ENCODE results near the gene MKLN1.
A peak's percentile ranks its signal among the peaks of the same experiment; 100 is the strongest.

Gene MKLN1

DNA sequence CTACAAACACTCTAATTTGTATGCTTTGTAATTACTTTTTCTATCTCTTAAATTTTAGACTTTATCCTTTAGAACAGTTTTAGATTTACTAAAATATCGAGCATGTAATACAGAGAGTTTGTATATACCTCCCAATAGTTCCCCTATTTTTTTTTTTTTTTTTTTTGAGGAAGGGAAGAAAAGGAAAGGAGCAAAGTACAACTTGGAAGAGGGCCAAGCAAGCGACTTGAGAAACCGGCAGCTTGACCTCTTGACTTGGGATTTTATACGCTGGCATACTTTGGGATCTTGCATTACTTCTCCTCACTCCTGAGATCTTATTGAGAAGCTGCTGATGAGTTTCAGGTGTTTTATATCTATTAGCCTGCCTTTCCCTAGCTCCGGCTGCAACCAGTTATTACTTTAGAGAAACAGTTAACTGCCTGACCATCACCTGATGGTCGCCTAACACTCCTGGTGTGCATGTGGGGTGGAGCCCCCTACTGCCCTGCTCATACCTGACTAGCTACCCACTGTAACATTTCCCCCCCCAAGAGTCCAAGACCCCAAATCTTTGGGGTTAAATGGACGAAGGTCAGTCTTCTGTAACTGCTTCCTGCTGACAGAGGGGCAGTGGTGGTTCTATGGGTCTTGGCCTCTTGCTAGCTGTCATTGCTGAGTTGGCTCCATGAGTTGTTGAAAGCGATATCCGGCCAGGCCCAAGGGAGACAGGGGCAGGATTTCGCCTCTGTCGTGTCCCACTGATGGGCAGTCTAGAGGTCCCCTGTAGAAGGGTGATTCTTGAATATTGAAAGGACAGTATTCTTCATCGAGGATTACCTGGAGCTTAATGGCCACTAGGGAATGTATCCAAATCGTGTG is 28.5 kb downstream of the MKLN1 start:
- no peak for DNase-seq

DNA sequence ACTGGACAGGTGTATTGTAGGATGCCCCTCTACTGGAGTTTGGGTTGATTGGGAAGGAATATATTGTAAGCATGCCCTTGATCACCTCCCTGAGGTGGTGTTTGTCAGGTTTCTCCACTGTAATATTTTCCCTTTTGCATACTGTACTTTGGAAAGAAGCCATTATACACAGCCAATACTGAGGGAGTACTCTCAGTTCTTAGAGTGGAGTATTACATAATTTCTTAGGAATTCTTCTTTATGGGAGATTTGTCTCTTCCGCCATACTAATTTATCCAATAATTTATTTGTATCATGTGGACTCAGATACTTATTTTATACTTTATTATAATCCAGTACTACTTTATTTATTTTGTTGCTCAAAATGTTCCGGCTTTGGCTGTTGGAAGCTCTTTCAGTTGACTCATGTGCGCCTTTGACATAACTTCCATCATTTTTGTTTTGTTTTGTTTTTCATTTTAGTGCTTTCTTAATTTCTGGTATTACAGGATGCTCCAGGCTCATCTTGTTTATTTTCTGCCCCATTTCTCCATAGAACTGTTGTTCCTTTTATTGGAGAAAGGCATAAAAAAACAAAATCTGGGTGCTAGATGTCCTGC is 29.7 kb downstream of the MKLN1 start:
- no peak for DNase-seq

DNA sequence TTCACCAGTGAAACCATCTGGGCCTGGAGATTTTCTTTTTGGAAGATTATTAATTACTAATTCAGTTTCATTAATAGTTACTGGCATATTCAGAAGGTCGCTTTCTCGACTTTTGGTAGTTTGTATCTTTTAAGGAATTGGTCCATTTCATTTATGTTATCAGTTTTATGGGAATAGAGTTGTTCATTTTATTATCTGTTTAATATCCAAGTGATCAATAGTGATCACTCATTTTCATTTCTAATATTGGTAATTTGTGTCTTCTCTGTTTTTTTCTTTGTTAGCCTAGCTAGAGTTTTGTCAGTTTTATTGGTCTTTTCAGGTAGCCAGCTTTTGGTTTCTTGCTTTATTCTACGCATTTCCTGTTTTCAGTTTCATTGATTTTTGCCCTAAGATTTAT is 31.0 kb downstream of the MKLN1 start:
- DNase-seq: no peak

GRCh38 chr7:131359136-131359776 is 31.6 kb downstream of the MKLN1 start:
- DNase-seq: no peak

GRCh38 chr7:131363719-131364118 is 36.0 kb downstream of the MKLN1 start:
- peak; percentile 9 for DNase-seq

DNA sequence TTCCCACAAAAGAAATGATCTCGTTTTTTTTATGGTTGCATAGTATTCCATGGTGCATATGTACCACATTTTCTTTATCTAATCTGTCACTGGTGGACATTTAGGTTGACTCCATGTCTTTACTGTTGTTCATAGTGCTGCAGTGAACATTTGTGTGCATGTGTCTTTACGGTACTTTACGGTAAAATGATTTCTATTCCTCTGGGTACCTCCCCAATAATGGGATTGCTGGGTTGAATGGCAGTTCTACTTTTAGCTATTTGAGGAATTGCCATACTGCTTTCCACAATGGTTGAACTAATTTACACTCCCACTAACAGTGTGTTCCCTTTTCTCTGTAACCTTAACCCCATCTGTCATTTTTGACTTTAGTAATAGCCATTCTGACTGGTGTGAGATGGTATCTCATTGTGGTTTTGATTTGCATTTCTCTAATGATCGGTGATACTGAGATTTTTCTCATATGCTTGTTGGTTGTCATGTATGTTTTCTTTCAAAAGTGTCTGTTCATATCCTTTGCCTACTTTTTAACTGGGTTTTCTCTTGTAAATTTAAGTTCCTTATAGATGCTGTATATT is 37.2 kb downstream of the MKLN1 start:
- no peak for DNase-seq

GRCh38 chr7:131365838-131366237 is 38.2 kb downstream of the MKLN1 start:
- no peak for DNase-seq

DNA sequence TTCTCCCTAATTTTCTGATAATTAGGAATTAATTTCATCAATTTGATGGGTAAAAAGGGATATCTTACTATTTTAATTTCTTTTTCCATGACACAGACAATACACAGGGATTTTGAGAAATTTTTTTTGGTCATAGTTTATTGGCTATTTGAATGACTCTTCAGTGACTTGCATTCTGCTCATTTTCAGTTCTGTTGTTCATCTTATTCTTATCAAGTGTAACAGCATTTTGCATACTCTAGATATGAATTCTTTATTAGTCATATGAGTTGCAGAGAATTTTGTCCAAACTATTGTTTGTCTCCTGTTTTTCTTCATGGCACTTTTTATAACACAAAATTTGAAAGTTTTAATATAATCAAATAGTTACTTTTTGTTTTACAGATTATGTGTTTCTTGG is 41.7 kb downstream of the MKLN1 start:
- DNase-seq: no peak

DNA sequence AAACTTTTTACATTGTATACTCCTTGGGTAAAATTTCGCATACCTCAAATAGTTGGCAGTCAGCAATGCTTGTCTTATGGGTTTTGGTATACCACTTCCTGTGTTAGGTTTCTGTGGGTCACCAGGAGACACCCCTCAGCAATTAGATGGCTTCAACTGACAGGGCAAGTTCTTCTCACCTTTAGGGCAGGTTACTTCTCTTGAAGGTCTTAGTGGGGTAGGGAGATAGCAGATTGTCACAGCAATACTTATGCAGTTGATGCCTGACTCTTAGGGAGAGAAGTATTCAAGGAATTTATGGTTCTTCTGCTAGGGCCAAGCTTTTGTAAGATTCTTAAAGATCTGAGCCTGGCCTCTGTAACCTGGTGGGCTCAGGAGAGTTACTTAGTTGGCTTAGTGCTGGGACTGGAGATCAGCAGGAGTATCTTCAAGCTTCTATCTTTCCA is 42.9 kb downstream of the MKLN1 start:
- DNase-seq: no peak

- DNase-seq: no peak
These were observed 43.7 kb downstream of the MKLN1 start for GRCh38 chr7:131371411-131371810.

DNA sequence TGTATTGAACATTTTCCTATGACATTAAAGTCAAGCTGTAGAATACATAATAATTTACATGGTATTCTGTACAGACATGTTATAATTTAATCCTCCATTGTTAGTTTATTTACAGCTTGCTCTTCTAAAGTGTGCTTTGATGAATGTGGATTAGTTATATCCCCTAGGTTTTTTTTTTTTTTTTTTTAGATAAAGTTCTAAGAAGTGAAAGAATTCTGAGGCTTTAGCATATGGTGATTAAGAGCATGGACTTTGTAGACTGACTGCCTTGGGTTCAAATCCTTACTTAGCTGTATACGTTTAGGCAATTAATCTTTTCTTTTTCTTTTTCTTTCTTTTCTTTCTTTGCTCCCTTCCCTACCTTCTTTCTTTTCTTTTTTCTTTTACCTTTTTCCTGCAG is 44.9 kb downstream of the MKLN1 start:
- DNase-seq: no peak

- no peak for DNase-seq
These were observed 47.1 kb downstream of the MKLN1 start for GRCh38 chr7:131374821-131375220.

GRCh38 chr7:131381069-131381838 is 53.6 kb downstream of the MKLN1 start:
- no peak for DNase-seq

GRCh38 chr7:131383417-131384285 is 56.0 kb downstream of the MKLN1 start:
- no peak for DNase-seq

- DNase-seq: no peak
These were observed 56.6 kb downstream of the MKLN1 start for GRCh38 chr7:131384286-131384635.

DNA sequence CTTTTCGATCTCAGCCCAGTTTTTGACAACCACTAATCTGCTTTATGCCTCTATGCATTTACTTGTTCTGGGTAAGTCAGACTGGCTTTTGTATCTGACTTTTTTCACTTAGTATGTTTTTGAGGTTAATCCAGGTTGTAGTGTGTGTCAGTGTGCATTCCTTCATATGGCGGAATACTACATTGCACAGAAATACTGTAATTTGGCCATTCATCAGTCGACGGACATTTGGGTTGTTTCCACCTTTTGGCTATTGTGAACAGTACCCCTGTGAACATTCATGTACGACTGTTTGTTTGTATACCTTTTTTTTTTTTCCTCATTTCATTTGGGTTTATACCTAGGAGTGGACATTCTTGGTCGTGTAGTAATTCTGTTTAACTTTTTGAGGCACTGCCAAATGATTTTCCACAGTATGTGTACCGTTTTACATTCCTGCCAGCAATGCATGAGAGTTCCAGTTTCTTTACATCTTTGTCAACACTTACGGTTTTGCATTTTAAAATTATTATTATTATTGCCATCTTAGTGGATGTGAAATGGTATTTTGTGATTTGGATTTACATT is 57.4 kb downstream of the MKLN1 start:
- DNase-seq: no peak

DNA sequence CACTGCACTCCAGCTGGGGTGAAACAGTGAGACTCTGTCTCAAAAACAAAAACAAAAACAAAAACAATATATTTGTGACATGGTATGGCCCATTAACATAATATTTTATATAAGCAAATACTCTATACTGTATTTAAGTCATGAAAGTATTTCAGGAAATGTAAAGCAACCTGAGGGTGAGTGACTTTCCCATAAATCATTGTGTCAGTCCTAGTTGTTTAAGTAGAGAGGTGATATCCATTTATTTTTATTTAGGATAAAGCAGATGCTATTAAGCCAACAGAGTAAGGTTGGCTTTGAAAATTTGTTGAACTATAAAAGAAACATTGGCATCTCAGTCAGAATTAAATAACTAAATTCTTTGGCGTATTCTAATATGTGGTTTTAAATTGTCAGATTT is 60.5 kb downstream of the MKLN1 start:
- no peak for DNase-seq

DNA sequence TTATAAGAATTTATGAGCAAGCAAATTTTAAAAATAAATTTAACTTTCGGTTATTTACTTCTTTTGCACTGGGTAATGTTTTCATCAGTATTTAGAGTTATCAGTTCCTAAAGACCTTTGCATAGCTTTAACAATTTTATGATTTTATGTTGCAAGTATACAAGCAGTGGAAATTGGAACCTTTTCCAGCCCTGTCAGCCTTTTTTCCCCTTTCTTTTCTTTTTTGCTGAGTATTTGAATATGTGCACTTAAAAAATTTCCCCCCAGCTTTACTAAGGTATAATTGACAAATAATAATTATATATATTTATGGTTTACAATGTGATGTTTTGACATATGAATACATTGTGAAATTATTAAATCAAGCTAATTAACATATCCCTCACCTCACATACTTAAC is 62.6 kb downstream of the MKLN1 start:
- DNase-seq: no peak

DNA sequence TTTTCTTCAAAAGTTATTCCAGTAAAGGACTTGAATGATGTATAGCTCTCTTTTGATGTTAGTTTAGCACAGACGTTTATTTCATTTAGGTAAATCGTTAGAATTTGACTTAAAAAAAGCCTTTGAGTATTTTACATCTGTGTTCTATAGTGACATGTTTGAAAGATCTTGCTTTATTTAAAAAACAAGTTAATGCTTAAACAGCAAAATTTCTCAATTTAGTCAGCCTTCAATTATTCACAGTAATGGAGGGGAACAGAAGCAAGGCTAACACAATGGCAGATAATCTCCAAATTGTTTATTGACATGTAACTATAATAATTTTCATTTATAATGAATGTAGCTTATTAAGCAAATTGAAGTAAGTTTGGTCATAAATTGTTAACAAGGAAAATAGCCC is 63.5 kb downstream of the MKLN1 start:
- no peak for DNase-seq

- DNase-seq: no peak
These were observed 73.1 kb downstream of the MKLN1 start for GRCh38 chr7:131400681-131401176.

DNA sequence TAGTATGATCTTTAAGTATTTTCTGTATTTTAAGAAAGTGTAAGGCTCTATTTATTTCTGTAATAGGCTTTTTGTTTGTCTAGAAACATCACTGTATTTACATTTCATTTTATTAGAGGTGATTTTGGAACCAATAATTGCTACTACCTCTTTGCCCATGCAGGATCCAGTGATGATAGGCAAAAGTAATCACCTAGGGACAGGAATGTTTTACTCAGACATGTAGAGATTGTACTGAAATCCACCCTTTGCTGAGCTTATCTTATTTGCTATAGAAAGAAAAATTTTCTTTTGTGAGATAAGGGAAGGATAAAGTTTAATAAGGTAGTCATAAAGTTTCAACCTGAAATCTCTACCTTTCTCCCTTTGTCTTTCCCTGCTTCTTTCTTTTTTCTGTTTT is 73.5 kb downstream of the MKLN1 start:
- DNase-seq: no peak
